DMS153 (cell line): Measurements from ENCODE around the gene GPR156.
A peak's percentile ranks its signal among the peaks of the same experiment; 100 is the strongest.
"Not testable (repeated sequence)": the region's sequence is repeated elsewhere in the genome, so short reads cannot be mapped to it uniquely, and the experiment has no call there.

Experiments used
- DNase-seq: peaks from one replicate; lab custom pipeline; 2025; lab: John Stamatoyannopoulos, UW

GPR156 gene

GRCh38 chr3:120274739-120275167, 10.3 kb downstream of the GPR156 start:
- DNase-seq = peak; percentile 90

GRCh38 chr3:120272286-120272685, 12.7 kb downstream of the GPR156 start:
- no peak for DNase-seq

GRCh38 chr3:120265989-120266388, 19.0 kb downstream of the GPR156 start:
- DNase-seq = no peak

GRCh38 chr3:120264963-120265362, 20.1 kb downstream of the GPR156 start:
- DNase-seq = no peak

GRCh38 chr3:120263792-120264191, 21.2 kb downstream of the GPR156 start:
- DNase-seq = no peak

GRCh38 chr3:120258009-120258408, 27.0 kb downstream of the GPR156 start:
- peak; percentile 10 for DNase-seq

GRCh38 chr3:120245386-120245785, 39.6 kb downstream of the GPR156 start:
- DNase-seq = peak; percentile 13

- no peak for DNase-seq
These were observed 40.2 kb downstream of the GPR156 start for GRCh38 chr3:120244834-120245225.

- DNase-seq = no peak
These were observed 45.4 kb downstream of the GPR156 start for GRCh38 chr3:120239644-120240043.

GRCh38 chr3:120227710-120228347, 57.2 kb downstream of the GPR156 start:
- no peak for DNase-seq

GRCh38 chr3:120224237-120224636, 60.8 kb downstream of the GPR156 start:
- no peak for DNase-seq

- DNase-seq = no peak
These were observed 66.0 kb downstream of the GPR156 start for GRCh38 chr3:120218981-120219380.

GRCh38 chr3:120216633-120217032, 68.4 kb downstream of the GPR156 start:
- not testable (repeated sequence) for DNase-seq

GRCh38 chr3:120214176-120214575, 70.8 kb downstream of the GPR156 start:
- DNase-seq = no peak

- DNase-seq = no peak
These were observed 72.5 kb downstream of the GPR156 start for GRCh38 chr3:120212505-120212904.

- DNase-seq = no peak
These were observed 75.6 kb downstream of the GPR156 start for GRCh38 chr3:120209425-120209824.

GRCh38 chr3:120204338-120204737, 80.7 kb downstream of the GPR156 start:
- DNase-seq = no peak

- DNase-seq = no peak
These were observed 81.4 kb downstream of the GPR156 start for GRCh38 chr3:120203621-120204020.

- peak; percentile 7 for DNase-seq
These were observed 82.0 kb downstream of the GPR156 start for GRCh38 chr3:120203016-120203415.

- no peak for DNase-seq
These were observed 82.7 kb downstream of the GPR156 start for GRCh38 chr3:120202363-120202762.

GRCh38 chr3:120200493-120201235, 84.4 kb downstream of the GPR156 start:
- DNase-seq = no peak

GRCh38 chr3:120198305-120198878, 86.6 kb downstream of the GPR156 start:
- peak; percentile 33 for DNase-seq

- no peak for DNase-seq
These were observed 88.2 kb downstream of the GPR156 start for GRCh38 chr3:120196812-120197211.
